K562 (cell line): Measurements from ENCODE around the gene HACD1. TPM values are rescaled to one million over a fixed set of nuclear protein-coding genes. Genes with fewer than 3 reads are reported as not detected.

Experiments used
- ARNT ChIP-seq, 2 experiments: fragments of 450-650 bp; IDR thresholded peaks; 2 replicates each; pipeline ENCODE4 v1.6.1; 2016; ENCODE audit warnings: mild to moderate bottlenecking in 1 of 2
- CTBP1 ChIP-seq: fragments of 450-650 bp; IDR thresholded peaks from 2 replicates; pipeline ENCODE4 v1.6.1; 2016; ENCODE audit warnings: borderline replicate concordance
- DACH1 ChIP-seq: fragments of 450-650 bp; IDR thresholded peaks from 2 replicates; pipeline ENCODE4 v1.6.1; 2018; ENCODE audit not compliant: partially characterized antibody
- FOXA1 ChIP-seq: fragments of 450-650 bp; IDR thresholded peaks from 2 replicates; pipeline ENCODE4 v1.6.1; 2016; ENCODE audit warnings: mild to moderate bottlenecking, borderline replicate concordance
- GATAD2A ChIP-seq: fragments of 450-650 bp; IDR thresholded peaks from 2 replicates; pipeline ENCODE4 v1.6.1; 2017
- GTF2A2 ChIP-seq: IDR thresholded peaks from 2 replicates; pipeline ENCODE4 v1.6.1; 2016; ENCODE audit warnings: mild to moderate bottlenecking, missing genetic modification characterization, missing compliant biosample characterization
- HDGF ChIP-seq: fragments of 450-650 bp; IDR thresholded peaks from 2 replicates; pipeline ENCODE4 v1.6.1; 2016
- HES1 ChIP-seq: fragments of 450-650 bp; IDR thresholded peaks from 2 replicates; pipeline ENCODE4 v1.6.1; 2016; ENCODE audit warnings: low read depth, mild to moderate bottlenecking, moderate library complexity
- JUND ChIP-seq, 2 experiments: IDR thresholded peaks; 2 replicates in 1 of 2; 3 replicates in 1 of 2; pipeline ENCODE4 v1.6.1; 2011; ENCODE audit warnings: borderline replicate concordance in 2 of 2, low read depth in 2 of 2, low read length in 2 of 2, improper control_type of control experiment in 1 of 2, missing biosample characterization in 1 of 2, missing genetic modification characterization in 1 of 2, missing genetic modification reagents in 1 of 2
- MCM3 ChIP-seq: fragments of 450-650 bp; IDR thresholded peaks from 2 replicates; pipeline ENCODE4 v1.6.1; 2016
- NCOA2 ChIP-seq, 2 experiments: fragments of 450-650 bp; IDR thresholded peaks; 2 replicates each; pipeline ENCODE4 v1.6.1; 2018; ENCODE audit warnings: mild to moderate bottlenecking in 2 of 2, moderate library complexity in 1 of 2; ENCODE audit not compliant: partially characterized antibody in 2 of 2
- NFXL1 ChIP-seq: fragments of 450-650 bp; formaldehyde crosslinking; IDR thresholded peaks from 2 replicates; pipeline ENCODE4 v1.4.0; 2021; ENCODE audit warnings: mild to moderate bottlenecking
- PHB2 ChIP-seq: fragments of 450-650 bp; IDR thresholded peaks from 2 replicates; pipeline ENCODE4 v1.6.1; 2017; ENCODE audit warnings: low read depth
- RBM39 ChIP-seq: fragments of 200-400 bp; formaldehyde crosslinking; optimal IDR thresholded peaks from 2 replicates; pipeline ENCODE3; 2018; ENCODE audit warnings: low read depth, low read length
- SMARCA4 ChIP-seq: fragments of 450-650 bp; IDR thresholded peaks from 2 replicates; pipeline ENCODE4 v1.6.1; 2016
- TAL1 ChIP-seq: fragments of 450-650 bp; IDR thresholded peaks from 2 replicates; pipeline ENCODE4 v1.6.1; 2016; ENCODE audit warnings: mild to moderate bottlenecking
- TCFL5 ChIP-seq: fragments of 250-450 bp; sonication (Bioruptor Pico); conservative IDR thresholded peaks from 2 replicates; pipeline ENCODE4 v1.6.1; 2021; ENCODE audit warnings: mild to moderate bottlenecking, moderate library complexity, matching md5 sums
- polyA plus RNA-seq, 8 experiments: library from polyadenylated mRNA; depleted of rRNA in 4 of 8; stranded (reverse) in 5 of 8; unstranded in 3 of 8; fragments of >200 nt; fragmentation: Nextera tagmentation in 2 of 8; fragmentation: Illumina TruSeq in 1 of 8; extraction: Ambion mirVana in 2 of 8; extraction: Trizol in 1 of 8; gene quantifications; 2 replicates each; pipeline versions ENCODE4 v1.2.1 to v1.2.3, GENCODE V29; 2011 to 2014; ENCODE audit warnings: inconsistent platforms in 1 of 8, missing spikeins in 1 of 8
- total RNA-seq, 7 experiments: library from RNA; depleted of rRNA in 6 of 7; stranded (reverse); fragments of >200 nt in 6 of 7; fragmentation: Illumina TruSeq in 2 of 7; extraction: Trizol in 2 of 7; gene quantifications; 2 replicates each; pipeline versions ENCODE4 v1.2.1 to v1.2.3, GENCODE V29; 2011 to 2021; ENCODE audit warnings: low replicate concordance in 1 of 7
- TF ChIP-seq, protein P1 (sequence below): fragments of 200-800 bp; sonication (Bioruptor generic); IDR thresholded peaks from 2 replicates; pipeline ENCODE4 v1.6.1; 2016; ENCODE audit warnings: missing genetic modification characterization, missing compliant biosample characterization
- TF ChIP-seq, protein P2 (sequence below): fragments of 450-650 bp; formaldehyde crosslinking; conservative IDR thresholded peaks from 2 replicates; pipeline ENCODE4 v1.4.0; 2022; ENCODE audit warnings: mild to moderate bottlenecking, missing genetic modification characterization
- TF ChIP-seq, protein P3 (sequence below): fragments of 250-450 bp; sonication (Bioruptor Pico); IDR thresholded peaks from 2 replicates; pipeline ENCODE4 v1.5.0; 2021

The HACD1 gene
- total and polyA plus RNA-seq, 9 of the 15 experiments (the other 6 are each of a cell fraction or from before 2014, with no cell fraction given) = 0.99 to 4.5 (median 2.4) TPM

DNA sequence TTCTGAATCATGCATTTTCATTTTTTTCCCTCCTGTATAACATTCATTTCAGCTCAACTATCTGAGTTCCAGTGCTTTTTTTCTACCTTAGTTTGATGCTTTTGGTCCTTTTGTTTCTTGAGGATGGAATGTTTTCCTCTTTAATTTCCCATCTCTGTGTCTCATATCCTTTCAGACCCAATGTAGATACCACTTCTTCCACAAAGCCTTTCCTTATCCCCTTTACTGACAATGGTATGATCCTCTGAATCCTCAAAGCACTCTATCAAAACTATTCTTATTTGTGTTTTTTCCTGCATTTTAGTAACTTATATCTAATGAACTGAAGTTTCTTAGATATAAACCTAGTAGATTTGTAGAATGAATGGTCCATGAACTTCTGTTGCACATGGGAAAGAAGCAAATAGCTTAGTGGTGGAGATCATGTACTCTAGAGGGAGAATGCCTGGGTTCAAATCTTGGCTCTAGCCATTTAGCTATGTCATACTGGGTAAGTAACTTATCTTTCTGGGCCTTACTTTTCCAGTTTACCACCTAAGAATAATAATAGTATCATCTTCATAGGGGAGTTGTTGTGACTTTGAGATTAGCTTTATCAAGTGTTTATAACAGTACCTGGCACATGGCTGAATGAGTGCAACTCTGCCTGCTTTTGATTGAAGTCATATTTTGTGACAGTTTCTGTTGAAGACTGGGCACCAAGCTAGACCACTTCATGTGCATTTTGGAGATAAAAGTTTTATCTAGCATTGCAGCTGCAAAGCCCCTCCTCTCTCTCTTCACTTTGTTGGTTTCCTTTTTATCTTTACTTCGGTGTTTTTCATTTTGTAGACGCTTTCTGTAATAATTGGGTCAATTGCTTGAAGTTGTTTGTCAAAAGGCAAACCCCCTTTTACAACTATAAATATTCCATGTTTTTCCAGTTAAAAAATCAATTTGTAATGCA, 45.3 kb upstream of the HACD1 start (continued):
- TF ChIP-seq, protein P1, sequence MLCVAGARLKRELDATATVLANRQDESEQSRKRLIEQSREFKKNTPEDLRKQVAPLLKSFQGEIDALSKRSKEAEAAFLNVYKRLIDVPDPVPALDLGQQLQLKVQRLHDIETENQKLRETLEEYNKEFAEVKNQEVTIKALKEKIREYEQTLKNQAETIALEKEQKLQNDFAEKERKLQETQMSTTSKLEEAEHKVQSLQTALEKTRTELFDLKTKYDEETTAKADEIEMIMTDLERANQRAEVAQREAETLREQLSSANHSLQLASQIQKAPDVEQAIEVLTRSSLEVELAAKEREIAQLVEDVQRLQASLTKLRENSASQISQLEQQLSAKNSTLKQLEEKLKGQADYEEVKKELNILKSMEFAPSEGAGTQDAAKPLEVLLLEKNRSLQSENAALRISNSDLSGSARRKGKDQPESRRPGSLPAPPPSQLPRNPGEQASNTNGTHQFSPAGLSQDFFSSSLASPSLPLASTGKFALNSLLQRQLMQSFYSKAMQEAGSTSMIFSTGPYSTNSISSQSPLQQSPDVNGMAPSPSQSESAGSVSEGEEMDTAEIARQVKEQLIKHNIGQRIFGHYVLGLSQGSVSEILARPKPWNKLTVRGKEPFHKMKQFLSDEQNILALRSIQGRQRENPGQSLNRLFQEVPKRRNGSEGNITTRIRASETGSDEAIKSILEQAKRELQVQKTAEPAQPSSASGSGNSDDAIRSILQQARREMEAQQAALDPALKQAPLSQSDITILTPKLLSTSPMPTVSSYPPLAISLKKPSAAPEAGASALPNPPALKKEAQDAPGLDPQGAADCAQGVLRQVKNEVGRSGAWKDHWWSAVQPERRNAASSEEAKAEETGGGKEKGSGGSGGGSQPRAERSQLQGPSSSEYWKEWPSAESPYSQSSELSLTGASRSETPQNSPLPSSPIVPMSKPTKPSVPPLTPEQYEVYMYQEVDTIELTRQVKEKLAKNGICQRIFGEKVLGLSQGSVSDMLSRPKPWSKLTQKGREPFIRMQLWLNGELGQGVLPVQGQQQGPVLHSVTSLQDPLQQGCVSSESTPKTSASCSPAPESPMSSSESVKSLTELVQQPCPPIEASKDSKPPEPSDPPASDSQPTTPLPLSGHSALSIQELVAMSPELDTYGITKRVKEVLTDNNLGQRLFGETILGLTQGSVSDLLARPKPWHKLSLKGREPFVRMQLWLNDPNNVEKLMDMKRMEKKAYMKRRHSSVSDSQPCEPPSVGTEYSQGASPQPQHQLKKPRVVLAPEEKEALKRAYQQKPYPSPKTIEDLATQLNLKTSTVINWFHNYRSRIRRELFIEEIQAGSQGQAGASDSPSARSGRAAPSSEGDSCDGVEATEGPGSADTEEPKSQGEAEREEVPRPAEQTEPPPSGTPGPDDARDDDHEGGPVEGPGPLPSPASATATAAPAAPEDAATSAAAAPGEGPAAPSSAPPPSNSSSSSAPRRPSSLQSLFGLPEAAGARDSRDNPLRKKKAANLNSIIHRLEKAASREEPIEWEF = peak; percentile 52; the same call in 1 of the 2 replicates
- TF ChIP-seq ARNT (IDR thresholded peaks at IDR 0.05) (peak; percentile 89 to 97), SMARCA4 (peak; percentile 99), NCOA2 (IDR thresholded peaks at IDR 0.05; ENCODE audit: partially characterized antibody in 2 of 2) (peak; percentile 81 to 83), PHB2 (peak; percentile 99), JUND (IDR thresholded peaks at IDR 0.05; ENCODE audit: borderline replicate concordance, low read depth, low read length) (peak; percentile 81), JUND (tag; IDR thresholded peaks at IDR 0.05; ENCODE audit: borderline replicate concordance, low read depth, low read length) (peak; percentile 70; the same call in 1 of the 3 replicates), GATAD2A (peak; percentile 86), RBM39 (no peak), NFXL1 (no peak), MCM3 (no peak), CTBP1 (peak; percentile 82), DACH1 (peak; percentile 82), HDGF (0 out of 2 replicates have a peak, but pooled peaks have one; percentile 31), TAL1 (peak; percentile 99), FOXA1 (no peak), GTF2A2 (tag) (no peak), TCFL5 (no peak), HES1 (peak; percentile 92)
- TF ChIP-seq, protein P2, sequence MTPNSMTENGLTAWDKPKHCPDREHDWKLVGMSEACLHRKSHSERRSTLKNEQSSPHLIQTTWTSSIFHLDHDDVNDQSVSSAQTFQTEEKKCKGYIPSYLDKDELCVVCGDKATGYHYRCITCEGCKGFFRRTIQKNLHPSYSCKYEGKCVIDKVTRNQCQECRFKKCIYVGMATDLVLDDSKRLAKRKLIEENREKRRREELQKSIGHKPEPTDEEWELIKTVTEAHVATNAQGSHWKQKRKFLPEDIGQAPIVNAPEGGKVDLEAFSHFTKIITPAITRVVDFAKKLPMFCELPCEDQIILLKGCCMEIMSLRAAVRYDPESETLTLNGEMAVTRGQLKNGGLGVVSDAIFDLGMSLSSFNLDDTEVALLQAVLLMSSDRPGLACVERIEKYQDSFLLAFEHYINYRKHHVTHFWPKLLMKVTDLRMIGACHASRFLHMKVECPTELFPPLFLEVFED (CRISPR knock-in tag) = no peak
- TF ChIP-seq, protein P3, sequence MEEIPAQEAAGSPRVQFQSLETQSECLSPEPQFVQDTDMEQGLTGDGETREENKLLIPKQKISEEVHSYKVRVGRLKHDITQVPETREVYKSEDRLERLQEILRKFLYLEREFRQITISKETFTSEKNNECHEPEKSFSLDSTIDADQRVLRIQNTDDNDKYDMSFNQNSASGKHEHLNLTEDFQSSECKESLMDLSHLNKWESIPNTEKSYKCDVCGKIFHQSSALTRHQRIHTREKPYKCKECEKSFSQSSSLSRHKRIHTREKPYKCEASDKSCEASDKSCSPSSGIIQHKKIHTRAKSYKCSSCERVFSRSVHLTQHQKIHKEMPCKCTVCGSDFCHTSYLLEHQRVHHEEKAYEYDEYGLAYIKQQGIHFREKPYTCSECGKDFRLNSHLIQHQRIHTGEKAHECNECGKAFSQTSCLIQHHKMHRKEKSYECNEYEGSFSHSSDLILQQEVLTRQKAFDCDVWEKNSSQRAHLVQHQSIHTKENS = no peak
